SH-SY5Y (cell line): Measurements from ENCODE around the gene NCAM1.

ENCODE experiments used
- GATA2 ChIP-seq: IDR thresholded peaks from 2 replicates; pipeline ENCODE4 v1.6.1; 2011; ENCODE audit warnings: mild to moderate bottlenecking, low read depth, low read length
- GATA3 ChIP-seq: IDR thresholded peaks from 2 replicates; pipeline ENCODE4 v1.6.1; 2011; ENCODE audit warnings: low read depth, mild to moderate bottlenecking, low read length, moderate library complexity

GRCh38 chr11:112963368-112963955 lies 2.2 kb downstream of the NCAM1 start:
- TF ChIP-seq GATA2 (no peak), GATA3 (no peak)
